Duodenal mucosa (tissue), 2 donors: ENCODE measurements around the gene GOLGA6C.
"Not testable (repeated sequence)": the region's sequence is repeated elsewhere in the genome, so short reads cannot be mapped to it uniquely, and the experiment has no call there.

ENCODE experiments used
- H3K27ac ChIP-seq: one replicate; pipeline ENCODE4 v1.7.0; 2013; ENCODE audit warnings: low read depth, low read length
- H3K27me3 ChIP-seq, 2 donors: one replicate each; pipeline ENCODE4 v1.7.0; 2013; ENCODE audit warnings: low read length in 2 of 2, control low read depth in 1 of 2; ENCODE audit not compliant: insufficient read depth in 2 of 2, control insufficient read depth in 1 of 2
- H3K36me3 ChIP-seq, 2 donors: one replicate each; pipeline ENCODE4 v1.7.0; 2013; ENCODE audit warnings: low read length in 2 of 2, control low read depth in 1 of 2; ENCODE audit not compliant: insufficient read depth in 2 of 2, control insufficient read depth in 1 of 2
- H3K4me1 ChIP-seq, 2 donors: one replicate each; pipeline ENCODE4 v1.7.0; 2013; ENCODE audit warnings: low read length in 2 of 2, control low read depth in 1 of 2; ENCODE audit not compliant: insufficient read depth in 2 of 2, control insufficient read depth in 1 of 2
- H3K4me3 ChIP-seq, 2 donors: one replicate each; pipeline ENCODE4 v1.7.0; 2013; ENCODE audit warnings: low read length in 2 of 2, low read depth in 1 of 2
- H3K9ac ChIP-seq, 2 donors: one replicate each; pipeline ENCODE4 v1.7.0; 2013; ENCODE audit warnings: low read length in 2 of 2, low read depth in 1 of 2
- H3K9me3 ChIP-seq, 2 donors: one replicate each; pipeline ENCODE4 v1.7.0; 2013; ENCODE audit warnings: low read length in 2 of 2, control low read depth in 1 of 2; ENCODE audit not compliant: control insufficient read depth in 1 of 2

Gene GOLGA6C

DNA sequence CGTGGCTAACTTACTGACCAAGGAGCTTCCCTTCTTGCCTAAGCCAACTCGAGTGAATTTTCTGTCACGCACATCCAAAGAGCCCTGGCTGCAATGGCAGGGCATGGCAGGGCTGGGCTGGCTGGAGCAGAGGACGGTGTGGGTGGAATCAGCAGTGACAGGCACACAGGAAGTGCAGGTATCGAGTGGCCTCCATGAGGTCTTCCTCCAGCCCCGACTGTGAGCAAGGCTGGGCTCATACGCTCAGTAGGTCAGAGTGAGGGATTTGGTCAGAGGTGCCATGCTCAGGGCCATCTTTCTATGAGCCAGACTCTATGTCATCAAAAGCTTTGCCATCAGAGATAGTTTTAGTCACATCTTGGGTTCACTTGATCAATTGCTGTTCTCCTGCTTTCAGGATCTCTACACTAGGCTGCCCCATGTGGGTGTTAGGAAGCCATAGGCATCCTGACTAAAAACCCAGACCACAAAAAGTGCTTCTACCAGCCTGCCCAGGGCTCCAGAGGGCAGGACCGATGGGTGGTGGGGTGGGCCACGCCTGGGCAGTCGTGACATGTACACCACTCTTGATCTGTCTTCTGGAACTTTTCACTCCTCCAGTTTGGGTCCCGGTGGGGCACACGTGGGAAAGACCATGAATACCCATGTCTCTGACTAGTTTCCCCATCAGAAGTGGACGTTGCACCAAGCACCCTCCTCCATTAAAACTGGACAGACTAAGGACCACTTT lies 55.1 kb downstream of the GOLGA6C start:
- H3K27me3 ChIP-seq: no peaks in the 10 kb centered on the region
- no peaks in the 10 kb centered on the region for H3K9me3 ChIP-seq
- no peaks in the 10 kb centered on the region for H3K4me1 ChIP-seq
- H3K36me3 ChIP-seq: no peaks in the 10 kb centered on the region
- H3K27ac ChIP-seq: no peak overlapping the region
- H3K9ac ChIP-seq: no peak overlapping the region
- H3K4me3 ChIP-seq: no peak overlapping the region

DNA sequence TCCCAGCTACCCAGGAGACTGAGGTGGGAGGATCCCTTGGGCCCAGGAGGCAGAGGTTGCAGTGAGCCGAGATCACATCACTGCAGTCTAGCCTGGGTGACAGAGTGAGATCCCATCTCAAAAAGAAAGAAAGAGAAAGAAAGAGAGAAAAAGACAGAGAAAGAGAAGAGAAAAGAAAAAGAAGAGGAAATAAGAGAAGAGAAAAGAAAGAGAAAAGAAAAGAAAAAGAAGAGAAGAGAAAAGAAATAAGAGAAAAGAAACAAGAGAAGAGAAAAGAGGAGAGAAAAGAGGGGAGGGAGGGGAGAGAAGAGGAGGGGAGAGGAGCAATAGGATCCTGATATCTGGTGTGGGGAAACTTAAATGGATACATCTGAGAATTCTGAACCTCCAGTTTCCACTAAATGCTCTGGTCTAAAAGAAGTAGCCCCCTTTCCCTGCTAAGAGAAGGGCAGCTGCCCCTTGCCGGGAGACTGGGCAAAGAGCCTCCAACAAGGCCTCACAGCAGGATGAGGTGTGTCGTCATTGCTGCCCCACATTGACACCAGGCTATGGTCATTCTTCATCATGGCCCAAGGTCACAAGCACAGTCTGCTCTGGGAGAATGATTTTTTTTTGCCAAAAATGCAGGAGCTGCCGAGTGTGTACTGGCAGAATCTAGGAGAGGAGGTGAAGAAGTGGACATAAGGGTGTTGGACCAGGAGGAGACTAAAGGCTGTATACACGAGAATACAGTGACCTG lies 56.6 kb downstream of the GOLGA6C start:
- no peaks in the 10 kb centered on the region for H3K9me3 ChIP-seq
- no peaks in the 10 kb centered on the region for H3K36me3 ChIP-seq
- H3K4me3 ChIP-seq: no peak overlapping the region
- H3K9ac ChIP-seq: no peak overlapping the region
- no peaks in the 10 kb centered on the region for H3K4me1 ChIP-seq
- H3K27ac ChIP-seq: no peak overlapping the region
- H3K27me3 ChIP-seq: no peaks in the 10 kb centered on the region

DNA sequence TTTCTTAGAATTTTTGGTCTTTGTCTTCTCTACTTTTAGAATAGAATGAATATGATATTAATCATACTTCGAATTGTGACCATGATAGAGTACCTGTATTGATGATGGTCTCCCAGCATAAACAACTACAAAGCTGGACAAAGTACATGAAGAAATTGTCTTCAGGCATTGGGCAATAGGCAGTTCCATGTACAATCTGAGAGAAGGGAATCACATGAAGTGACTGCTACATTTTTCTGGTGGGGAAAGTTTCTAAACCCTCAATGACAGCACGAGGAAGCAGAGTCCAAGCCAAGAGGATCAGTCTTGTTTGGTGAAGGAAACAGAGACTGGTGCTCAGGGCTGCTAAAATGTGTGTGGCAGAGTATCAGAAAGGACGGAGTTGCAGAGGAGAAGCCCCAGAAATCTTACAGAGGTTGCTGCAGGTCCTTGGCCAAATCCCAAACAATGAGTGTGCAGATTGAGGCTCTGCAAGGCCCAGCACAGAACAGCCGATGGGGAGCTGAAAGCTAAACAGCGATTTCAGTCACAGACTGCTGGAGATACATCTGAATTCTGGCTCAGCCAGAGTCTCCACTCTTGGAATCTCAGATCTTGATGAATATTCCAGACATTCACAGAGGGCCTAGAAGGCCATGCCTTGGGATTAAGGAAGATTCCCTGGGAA lies 61.2 kb downstream of the GOLGA6C start:
- not testable (repeated sequence) for H3K36me3 ChIP-seq, H3K9me3 ChIP-seq

More for the DNA sequence above, 61.2 kb downstream of the GOLGA6C start:
- H3K27ac ChIP-seq, H3K27me3 ChIP-seq, H3K9ac ChIP-seq, H3K4me1 ChIP-seq, H3K4me3 ChIP-seq: not testable (repeated sequence)
